SK-N-SH (cell line): ENCODE data around the gene AHNAK. TPM values are rescaled to one million over a fixed set of nuclear protein-coding genes. Genes with fewer than 3 reads are reported as not detected.

ENCODE experiments used
- CTCF ChIA-PET: fragments of 300-600, 350-600 bp; formaldehyde crosslinking; extraction: SDS; loops from one replicate; lab custom pipeline; 2021; lab: Yijun Ruan, JAX
- POLR2A ChIA-PET: fragments of 350-600 bp; sonication (Branson Sonifier 250); formaldehyde crosslinking; extraction: SDS; loops from one replicate; lab custom pipeline; 2020; ENCODE audit warnings: antibody characterized with exemption, inconsistent platforms; lab: Yijun Ruan, JAX
- DNase-seq: peaks from one replicate; pipeline ENCODE4 v3.0.0; 2012
- H2AFZ ChIP-seq: fragments of 200-600 bp; sonication (generic); 2 replicates; pipeline ENCODE4 v1.8.1; 2016; ENCODE audit warnings: antibody characterized with exemption, mild to moderate bottlenecking, low read depth
- H3F3A ChIP-seq: fragments of 200-600 bp; sonication (generic); replicated peaks from 2 replicates; pipeline ENCODE3; 2016; ENCODE audit warnings: antibody characterized with exemption, mild to moderate bottlenecking; ENCODE audit not compliant: insufficient read depth
- H3K27ac ChIP-seq, 2 experiments: fragments of 200-500 bp in 1 of 2; fragments of 200-600 bp in 1 of 2; sonication (Bioruptor generic) in 1 of 2; sonication (generic), shearing (Covaris generic) in 1 of 2; 2 replicates each; pipeline versions ENCODE4 v1.5.1 to v1.6.1; 2014 to 2016; ENCODE audit warnings: low read depth in 2 of 2, inconsistent platforms in 1 of 2, low read length in 1 of 2, mild to moderate bottlenecking in 1 of 2, mixed read lengths in 1 of 2
- H3K27me3 ChIP-seq: fragments of 200-600 bp; sonication (generic), shearing (Covaris generic); 2 replicates; pipeline ENCODE4 v1.6.1; 2016; ENCODE audit warnings: mixed run types; ENCODE audit not compliant: insufficient read depth
- H3K36me3 ChIP-seq, 2 experiments: fragments of 200-500 bp in 1 of 2; fragments of 200-600 bp in 1 of 2; sonication (Bioruptor generic) in 1 of 2; sonication (generic) in 1 of 2; replicated peaks in 1 of 2; 2 replicates each; pipeline versions ENCODE3 to v1.5.1; 2014 to 2016; ENCODE audit warnings: low read length in 1 of 2, mild to moderate bottlenecking in 1 of 2; ENCODE audit not compliant: insufficient read depth in 2 of 2, control insufficient read depth in 1 of 2
- H3K4me1 ChIP-seq, 2 experiments: fragments of 200-500 bp in 1 of 2; fragments of 200-600 bp in 1 of 2; sonication (Bioruptor generic) in 1 of 2; sonication (generic), shearing (Covaris generic) in 1 of 2; 2 replicates each; pipeline versions ENCODE4 v1.5.1 to v1.6.1; 2014 to 2016; ENCODE audit warnings: low read depth in 1 of 2, low read length in 1 of 2, mixed run types in 1 of 2; ENCODE audit not compliant: insufficient read depth in 2 of 2, control insufficient read depth in 1 of 2
- H3K4me2 ChIP-seq: fragments of 200-600 bp; sonication (generic), shearing (Covaris generic); 2 replicates; pipeline ENCODE4 v1.6.1; 2017; ENCODE audit warnings: mixed run types
- H3K4me3 ChIP-seq, 2 experiments: fragments of 200-500 bp in 1 of 2; fragments of 200-600 bp in 1 of 2; sonication (Bioruptor generic) in 1 of 2; sonication (generic), shearing (Covaris generic) in 1 of 2; 2 replicates each; pipeline versions ENCODE4 v1.5.1 to v1.8.1; 2014 to 2016; ENCODE audit warnings: low read depth in 2 of 2, inconsistent platforms in 1 of 2, low read length in 1 of 2, mild to moderate bottlenecking in 1 of 2, mixed read lengths in 1 of 2, moderate library complexity in 1 of 2
- H3K79me2 ChIP-seq: fragments of 200-600 bp; sonication (generic); 2 replicates; pipeline ENCODE4 v1.8.1; 2017; ENCODE audit warnings: mild to moderate bottlenecking; ENCODE audit not compliant: insufficient read depth
- H3K9ac ChIP-seq: fragments of 200-600 bp; sonication (generic); 2 replicates; pipeline ENCODE4 v1.6.1; 2017; ENCODE audit warnings: mixed run types
- H3K9me2 ChIP-seq: fragments of 200-600 bp; sonication (generic); 2 replicates; pipeline ENCODE4 v1.6.1; 2017; ENCODE audit warnings: mixed run types
- H3K9me3 ChIP-seq: fragments of 200-600 bp; sonication (generic); 2 replicates; pipeline ENCODE4 v1.6.1; 2017; ENCODE audit warnings: mixed run types, mild to moderate bottlenecking, moderate library complexity
- H4K20me1 ChIP-seq: fragments of 200-600 bp; sonication (generic); 2 replicates; pipeline ENCODE4 v1.6.1; 2017; ENCODE audit warnings: mild to moderate bottlenecking, mixed run types; ENCODE audit not compliant: insufficient read depth
- CHD2 ChIP-seq: fragments of 150-350 bp; IDR thresholded peaks from 2 replicates; pipeline ENCODE4 v1.6.1; 2018; ENCODE audit warnings: low read length; ENCODE audit not compliant: partially characterized antibody
- ELF1 ChIP-seq: IDR thresholded peaks from 2 replicates; pipeline ENCODE4 v1.4.0; 2012
- EZH2phosphoT487 ChIP-seq: fragments of 200-600 bp; sonication (generic); IDR thresholded peaks from 2 replicates; pipeline ENCODE4 v1.6.1; 2017; ENCODE audit warnings: low read depth, mixed run types, mild to moderate bottlenecking, antibody characterized with exemption, moderate library complexity, borderline replicate concordance
- FOXJ3 ChIP-seq: sonication (generic); formaldehyde crosslinking; IDR thresholded peaks from 2 replicates; pipeline ENCODE4 v1.5.1; 2020; ENCODE audit warnings: mild to moderate bottlenecking, missing genetic modification reagents
- FOXM1 ChIP-seq: IDR thresholded peaks from 2 replicates; pipeline ENCODE4 v1.4.0; 2012; ENCODE audit warnings: low read depth, mild to moderate bottlenecking
- GABPA ChIP-seq: IDR thresholded peaks from 2 replicates; pipeline ENCODE4 v1.4.0; 2012; ENCODE audit warnings: low read depth, mild to moderate bottlenecking
- JUND ChIP-seq: IDR thresholded peaks from 2 replicates; pipeline ENCODE4 v1.4.0; 2012
- MXI1 ChIP-seq: IDR thresholded peaks from 2 replicates; pipeline ENCODE4 v1.6.1; 2012; ENCODE audit warnings: mild to moderate bottlenecking, low read depth, low read length, improper control_type of control experiment
- NFIC ChIP-seq: IDR thresholded peaks from 2 replicates; pipeline ENCODE4 v1.4.0; 2012; ENCODE audit warnings: borderline replicate concordance
- RAD21 ChIP-seq: IDR thresholded peaks from 2 replicates; pipeline ENCODE4 v1.6.1; 2012; ENCODE audit warnings: mild to moderate bottlenecking, low read length
- RCOR1 ChIP-seq: fragments of 150-350 bp; IDR thresholded peaks from 2 replicates; pipeline ENCODE4 v1.6.1; 2017; ENCODE audit warnings: antibody characterized with exemption, low read length
- SIN3A ChIP-seq: IDR thresholded peaks from 2 replicates; pipeline ENCODE4 v1.6.1; 2012; ENCODE audit warnings: low read depth, mild to moderate bottlenecking, low read length, moderate library complexity, borderline replicate concordance
- SMC3 ChIP-seq: IDR thresholded peaks from 2 replicates; pipeline ENCODE4 v1.6.1; 2012; ENCODE audit warnings: low read depth, low read length, improper control_type of control experiment
- TAF1 ChIP-seq: IDR thresholded peaks from 2 replicates; pipeline ENCODE4 v1.6.1; 2012; ENCODE audit warnings: low read depth, mild to moderate bottlenecking, low read length, moderate library complexity, borderline replicate concordance
- TCF12 ChIP-seq: IDR thresholded peaks from 2 replicates; pipeline ENCODE4 v1.4.0; 2012
- TEAD4 ChIP-seq: IDR thresholded peaks from 2 replicates; pipeline ENCODE4 v1.4.0; 2012; ENCODE audit warnings: mild to moderate bottlenecking, borderline replicate concordance; ENCODE audit not compliant: insufficient read depth
- WGBS: methylation state at CpG from one replicate; pipeline ENCODE4 v1.1.6; 2017; ENCODE audit warnings: low lambda C conversion rate; 5-methylcytosine and 5-hydroxymethylcytosine counted together
- polyA plus RNA-seq, 3 experiments: library from polyadenylated mRNA; depleted of rRNA; stranded (reverse); fragments of >200 nt; gene quantifications; 2 replicates each; pipeline ENCODE4 v1.2.3, GENCODE V29; 2012
- TF ChIP-seq, protein P1 (sequence below): IDR thresholded peaks from 2 replicates; pipeline ENCODE4 v1.4.0; 2012; ENCODE audit warnings: low read depth, borderline replicate concordance
- TF ChIP-seq, protein P2 (sequence below): IDR thresholded peaks from 2 replicates; pipeline ENCODE4 v1.6.1; 2012; ENCODE audit warnings: mild to moderate bottlenecking, low read depth, low read length, moderate library complexity
- TF ChIP-seq, protein P3 (sequence below): IDR thresholded peaks from 2 replicates; pipeline ENCODE4 v1.4.0; 2012; ENCODE audit warnings: low read depth
- TF ChIP-seq, protein P4 (sequence below): IDR thresholded peaks from 2 replicates; pipeline ENCODE4 v1.4.0; 2012; ENCODE audit warnings: low read depth, borderline replicate concordance

The AHNAK gene
- polyA plus RNA-seq, 1 of the 3 experiments (the other 2 are of a cell fraction), result 57.8 TPM

DNA sequence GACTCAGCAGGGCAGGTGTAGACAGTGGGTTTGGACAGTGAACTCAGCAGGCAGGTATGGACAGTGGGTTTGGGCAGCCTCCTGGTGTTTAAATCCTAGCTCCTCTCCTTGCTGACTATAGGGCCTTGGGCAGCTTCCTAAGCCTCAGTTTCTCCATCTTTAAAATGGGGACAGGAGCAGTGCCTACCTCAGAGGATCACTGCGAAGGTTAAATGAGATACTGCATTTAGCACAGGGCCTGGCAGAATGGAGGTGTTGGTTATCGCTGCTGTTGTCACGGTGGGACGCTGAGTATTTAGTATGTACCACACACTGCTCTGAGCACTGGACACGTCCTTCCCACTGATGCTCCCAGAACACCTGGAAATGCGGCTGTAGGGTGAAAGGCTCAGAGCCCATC, 142.2 kb downstream of the AHNAK start:
- Histone ChIP-seq H3F3A (peaks cover 7% of the 10 kb centered on the region), H3K9me3 (no peaks in the 10 kb centered on the region), H3K9me2 (no peaks in the 10 kb centered on the region), H4K20me1 (no peaks in the 10 kb centered on the region), H3K4me1 (peaks cover 15 to 27% of the 10 kb centered on the region in 2 experiments; a peak in 3 of 4 replicates), H3K27me3 (no peaks in the 10 kb centered on the region), H3K79me2 (no peaks in the 10 kb centered on the region), H3K27ac (no peak overlapping the region), H3K4me2 (no peak overlapping the region), H3K9ac (no peak overlapping the region), H3K4me3 (no peak overlapping the region), H3K36me3 (no peaks in the 10 kb centered on the region), H2AFZ (no peak overlapping the region)
- WGBS, result 88% methylated on average over 5 of the region's 6 CpGs
- TF ChIP-seq TEAD4, result no peak
- TF ChIP-seq FOXJ3, result no peak
- no peak for TF ChIP-seq TCF12
- TF ChIP-seq, protein P1, sequence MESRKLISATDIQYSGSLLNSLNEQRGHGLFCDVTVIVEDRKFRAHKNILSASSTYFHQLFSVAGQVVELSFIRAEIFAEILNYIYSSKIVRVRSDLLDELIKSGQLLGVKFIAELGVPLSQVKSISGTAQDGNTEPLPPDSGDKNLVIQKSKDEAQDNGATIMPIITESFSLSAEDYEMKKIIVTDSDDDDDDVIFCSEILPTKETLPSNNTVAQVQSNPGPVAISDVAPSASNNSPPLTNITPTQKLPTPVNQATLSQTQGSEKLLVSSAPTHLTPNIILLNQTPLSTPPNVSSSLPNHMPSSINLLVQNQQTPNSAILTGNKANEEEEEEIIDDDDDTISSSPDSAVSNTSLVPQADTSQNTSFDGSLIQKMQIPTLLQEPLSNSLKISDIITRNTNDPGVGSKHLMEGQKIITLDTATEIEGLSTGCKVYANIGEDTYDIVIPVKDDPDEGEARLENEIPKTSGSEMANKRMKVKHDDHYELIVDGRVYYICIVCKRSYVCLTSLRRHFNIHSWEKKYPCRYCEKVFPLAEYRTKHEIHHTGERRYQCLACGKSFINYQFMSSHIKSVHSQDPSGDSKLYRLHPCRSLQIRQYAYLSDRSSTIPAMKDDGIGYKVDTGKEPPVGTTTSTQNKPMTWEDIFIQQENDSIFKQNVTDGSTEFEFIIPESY, result no peak
- no peak for TF ChIP-seq FOXM1
- no peak for TF ChIP-seq NFIC
- TF ChIP-seq GABPA, result no peak
- TF ChIP-seq, protein P2, sequence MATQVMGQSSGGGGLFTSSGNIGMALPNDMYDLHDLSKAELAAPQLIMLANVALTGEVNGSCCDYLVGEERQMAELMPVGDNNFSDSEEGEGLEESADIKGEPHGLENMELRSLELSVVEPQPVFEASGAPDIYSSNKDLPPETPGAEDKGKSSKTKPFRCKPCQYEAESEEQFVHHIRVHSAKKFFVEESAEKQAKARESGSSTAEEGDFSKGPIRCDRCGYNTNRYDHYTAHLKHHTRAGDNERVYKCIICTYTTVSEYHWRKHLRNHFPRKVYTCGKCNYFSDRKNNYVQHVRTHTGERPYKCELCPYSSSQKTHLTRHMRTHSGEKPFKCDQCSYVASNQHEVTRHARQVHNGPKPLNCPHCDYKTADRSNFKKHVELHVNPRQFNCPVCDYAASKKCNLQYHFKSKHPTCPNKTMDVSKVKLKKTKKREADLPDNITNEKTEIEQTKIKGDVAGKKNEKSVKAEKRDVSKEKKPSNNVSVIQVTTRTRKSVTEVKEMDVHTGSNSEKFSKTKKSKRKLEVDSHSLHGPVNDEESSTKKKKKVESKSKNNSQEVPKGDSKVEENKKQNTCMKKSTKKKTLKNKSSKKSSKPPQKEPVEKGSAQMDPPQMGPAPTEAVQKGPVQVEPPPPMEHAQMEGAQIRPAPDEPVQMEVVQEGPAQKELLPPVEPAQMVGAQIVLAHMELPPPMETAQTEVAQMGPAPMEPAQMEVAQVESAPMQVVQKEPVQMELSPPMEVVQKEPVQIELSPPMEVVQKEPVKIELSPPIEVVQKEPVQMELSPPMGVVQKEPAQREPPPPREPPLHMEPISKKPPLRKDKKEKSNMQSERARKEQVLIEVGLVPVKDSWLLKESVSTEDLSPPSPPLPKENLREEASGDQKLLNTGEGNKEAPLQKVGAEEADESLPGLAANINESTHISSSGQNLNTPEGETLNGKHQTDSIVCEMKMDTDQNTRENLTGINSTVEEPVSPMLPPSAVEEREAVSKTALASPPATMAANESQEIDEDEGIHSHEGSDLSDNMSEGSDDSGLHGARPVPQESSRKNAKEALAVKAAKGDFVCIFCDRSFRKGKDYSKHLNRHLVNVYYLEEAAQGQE, result no peak
- no peak for TF ChIP-seq RAD21
- no peak for TF ChIP-seq SIN3A
- TF ChIP-seq JUND, result no peak
- no peak for TF ChIP-seq SMC3
- TF ChIP-seq, protein P3, sequence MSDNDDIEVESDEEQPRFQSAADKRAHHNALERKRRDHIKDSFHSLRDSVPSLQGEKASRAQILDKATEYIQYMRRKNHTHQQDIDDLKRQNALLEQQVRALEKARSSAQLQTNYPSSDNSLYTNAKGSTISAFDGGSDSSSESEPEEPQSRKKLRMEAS, result no peak
- TF ChIP-seq EZH2phosphoT487, result no peak
- TF ChIP-seq MXI1, result no peak
- TF ChIP-seq TAF1, result no peak
- no peak for TF ChIP-seq CHD2
- TF ChIP-seq, protein P4, sequence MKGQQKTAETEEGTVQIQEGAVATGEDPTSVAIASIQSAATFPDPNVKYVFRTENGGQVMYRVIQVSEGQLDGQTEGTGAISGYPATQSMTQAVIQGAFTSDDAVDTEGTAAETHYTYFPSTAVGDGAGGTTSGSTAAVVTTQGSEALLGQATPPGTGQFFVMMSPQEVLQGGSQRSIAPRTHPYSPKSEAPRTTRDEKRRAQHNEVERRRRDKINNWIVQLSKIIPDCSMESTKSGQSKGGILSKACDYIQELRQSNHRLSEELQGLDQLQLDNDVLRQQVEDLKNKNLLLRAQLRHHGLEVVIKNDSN, result no peak
- no peak for TF ChIP-seq RCOR1
- TF ChIP-seq ELF1, result no peak
- CTCF ChIA-PET, result interaction anchor here (0.6 to 5.5 kb wide), 5 partner anchors 12 to 583 kb away, joined by 3 to 39 read pairs (median 3); no protein-coding TSS in a partner anchor
- DNase-seq, result no peak
- POLR2A ChIA-PET, result no interaction called here
